H9 (cell line): ENCODE measurements around the gene FOXO6. TPM values are rescaled to one million over a fixed set of nuclear protein-coding genes. Genes with fewer than 3 reads are reported as not detected.

ENCODE experiments used
- DNase-seq: peaks from one replicate; pipeline ENCODE4 v3.0.0-alpha.2; 2017
- H2AFZ ChIP-seq: one replicate; pipeline ENCODE4 v1.6.1; 2013; ENCODE audit warnings: mild to moderate bottlenecking, low read length, control low read depth, moderate library complexity
- H2AK5ac ChIP-seq: 2 replicates; pipeline ENCODE4 v1.6.1; 2013; ENCODE audit warnings: low read length, control low read depth, mixed read lengths; ENCODE audit not compliant: insufficient read length
- H2BK120ac ChIP-seq: one replicate; pipeline ENCODE4 v1.6.1; 2013; ENCODE audit warnings: low read depth, mild to moderate bottlenecking, low read length, control low read depth, inconsistent platforms; ENCODE audit not compliant: poor library complexity, severe bottlenecking
- H2BK12ac ChIP-seq: 2 replicates; pipeline ENCODE4 v1.6.1; 2013; ENCODE audit warnings: low read length, control low read depth, mixed read lengths, low read depth; ENCODE audit not compliant: insufficient read length
- H2BK15ac ChIP-seq: 2 replicates; pipeline ENCODE4 v1.6.1; 2013; ENCODE audit warnings: low read depth, low read length, control low read depth
- H2BK20ac ChIP-seq: one replicate; pipeline ENCODE4 v1.6.1; 2013; ENCODE audit warnings: low read depth, mild to moderate bottlenecking, low read length, control low read depth, inconsistent platforms; ENCODE audit not compliant: poor library complexity, severe bottlenecking
- H2BK5ac ChIP-seq: 2 replicates; pipeline ENCODE4 v1.6.1; 2013; ENCODE audit warnings: low read length, control low read depth, mixed read lengths; ENCODE audit not compliant: insufficient read length
- H3K14ac ChIP-seq: 2 replicates; pipeline ENCODE4 v1.6.1; 2013; ENCODE audit warnings: low read length, control low read depth; ENCODE audit not compliant: insufficient read depth
- H3K18ac ChIP-seq: 2 replicates; pipeline ENCODE4 v1.6.1; 2013; ENCODE audit warnings: low read depth, mild to moderate bottlenecking, mixed read lengths, low read length, control low read depth; ENCODE audit not compliant: insufficient read length
- H3K23ac ChIP-seq: 2 replicates; pipeline ENCODE4 v1.6.1; 2013; ENCODE audit warnings: low read length, control low read depth, mixed read lengths, low read depth; ENCODE audit not compliant: insufficient read length
- H3K23me2 ChIP-seq: 2 replicates; pipeline ENCODE4 v1.6.1; 2013; ENCODE audit warnings: low read depth, mild to moderate bottlenecking, mixed read lengths, low read length, control low read depth; ENCODE audit not compliant: insufficient read length, poor library complexity, severe bottlenecking
- H3K27ac ChIP-seq: 2 replicates; pipeline ENCODE4 v1.5.1; 2013; ENCODE audit warnings: low read length, control low read depth, mixed read lengths, low read depth; ENCODE audit not compliant: insufficient read length
- H3K27me3 ChIP-seq: 2 replicates; pipeline ENCODE4 v1.6.1; 2013; ENCODE audit warnings: low read length, control low read depth, inconsistent platforms; ENCODE audit not compliant: insufficient read depth
- H3K4ac ChIP-seq: 2 replicates; pipeline ENCODE4 v1.6.1; 2013; ENCODE audit warnings: low read depth, mild to moderate bottlenecking, control low read depth, inconsistent platforms, low read length, moderate library complexity
- H3K4me1 ChIP-seq: 2 replicates; pipeline ENCODE4 v1.6.1; 2013; ENCODE audit warnings: low read length, control low read depth, inconsistent platforms; ENCODE audit not compliant: insufficient read depth
- H3K4me2 ChIP-seq: 2 replicates; pipeline ENCODE4 v1.6.1; 2013; ENCODE audit warnings: low read length, control low read depth, mixed read lengths; ENCODE audit not compliant: insufficient read length, insufficient read depth
- H3K56ac ChIP-seq: 2 replicates; pipeline ENCODE4 v1.6.1; 2013; ENCODE audit warnings: low read depth, mild to moderate bottlenecking, mixed read lengths, low read length, control low read depth; ENCODE audit not compliant: insufficient read length
- H3K79me1 ChIP-seq: 2 replicates; pipeline ENCODE4 v1.6.1; 2013; ENCODE audit warnings: low read depth, mild to moderate bottlenecking, moderate library complexity, low read length, control low read depth, inconsistent platforms; ENCODE audit not compliant: insufficient read depth, poor library complexity, severe bottlenecking
- H3K79me2 ChIP-seq: 2 replicates; pipeline ENCODE4 v1.6.1; 2013; ENCODE audit warnings: low read length, control low read depth, inconsistent platforms; ENCODE audit not compliant: insufficient read depth
- H3K9ac ChIP-seq: 2 replicates; pipeline ENCODE4 v1.6.1; 2013; ENCODE audit warnings: low read length, control low read depth, mixed read lengths; ENCODE audit not compliant: insufficient read length; ENCODE audit errors: extremely low read depth
- H3K9me3 ChIP-seq: one replicate; pipeline ENCODE4 v1.6.1; 2013; ENCODE audit warnings: low read depth, low read length, inconsistent platforms; ENCODE audit not compliant: control insufficient read depth
- H3T11ph ChIP-seq: one replicate; pipeline ENCODE4 v1.6.1; 2013; ENCODE audit warnings: mild to moderate bottlenecking, low read length, control low read depth, inconsistent platforms
- H4K20me1 ChIP-seq: one replicate; pipeline ENCODE4 v1.6.1; 2013; ENCODE audit not compliant: control insufficient read depth, insufficient read length, insufficient read depth
- H4K5ac ChIP-seq: 2 replicates; pipeline ENCODE4 v1.6.1; 2013; ENCODE audit warnings: low read depth, mild to moderate bottlenecking, mixed read lengths, low read length, control low read depth; ENCODE audit not compliant: insufficient read length
- H4K8ac ChIP-seq: replicated peaks from 2 replicates; pipeline ENCODE4 v1.6.1; 2013; ENCODE audit warnings: low read length, control low read depth, mixed read lengths, low read depth; ENCODE audit not compliant: insufficient read length
- H4K91ac ChIP-seq: 2 replicates; pipeline ENCODE4 v1.6.1; 2013; ENCODE audit warnings: low read depth, mild to moderate bottlenecking, moderate library complexity, mixed read lengths, low read length, control low read depth; ENCODE audit not compliant: insufficient read length
- H3K27ac Mint-ChIP-seq, 3 experiments: 2 replicates in 2 of 3; 3 replicates in 1 of 3; pipeline ENCODE4 v1.8.0; 2020 to 2021; ENCODE audit warnings: mixed read lengths in 3 of 3, mild to moderate bottlenecking in 1 of 3, moderate library complexity in 1 of 3
- H3K27me3 Mint-ChIP-seq: 2 replicates; pipeline ENCODE4 v1.8.0; 2021; ENCODE audit warnings: low read depth, mild to moderate bottlenecking, moderate library complexity, mixed read lengths
- H3K36me3 Mint-ChIP-seq, 3 experiments: 2 replicates in 2 of 3; 3 replicates in 1 of 3; pipeline ENCODE4 v1.8.0; 2020 to 2021; ENCODE audit warnings: low read depth in 3 of 3, mixed read lengths in 3 of 3; ENCODE audit not compliant: insufficient read depth in 1 of 3
- H3K4me1 Mint-ChIP-seq, 2 experiments: 2 replicates each; pipeline ENCODE4 v1.8.0; 2020; ENCODE audit warnings: mixed read lengths in 2 of 2
- H3K4me3 Mint-ChIP-seq, 2 experiments: 2 replicates in 1 of 2; 3 replicates in 1 of 2; pipeline ENCODE4 v1.8.0; 2020 to 2021; ENCODE audit warnings: mild to moderate bottlenecking in 2 of 2, mixed read lengths in 2 of 2, moderate library complexity in 1 of 2
- H3K9me3 Mint-ChIP-seq, 2 experiments: 2 replicates in 1 of 2; 3 replicates in 1 of 2; pipeline ENCODE4 v1.8.0; 2020; ENCODE audit warnings: mild to moderate bottlenecking in 2 of 2, mixed read lengths in 2 of 2, moderate library complexity in 1 of 2
- CTCF ChIP-seq: fragments of 200-600 bp; sonication (generic); conservative IDR thresholded peaks from 3 replicates; pipeline ENCODE4 v1.8.0; 2021; ENCODE audit warnings: antibody characterized with exemption, mild to moderate bottlenecking
- WGBS: extraction: QIAGEN DNeasy Blood & Tissue Kit; methylation state at CpG from one replicate; pipeline ENCODE4 v1.1.7; 2013; ENCODE audit warnings: missing lambda C conversion rate, low lambda C conversion rate, mixed read lengths; ENCODE audit not compliant: insufficient read length; ENCODE audit errors: extremely low coverage; 5-methylcytosine and 5-hydroxymethylcytosine counted together
- total RNA-seq: library from RNA; stranded (reverse); gene quantifications from 2 replicates; pipeline ENCODE4 v1.2.1, GENCODE V29; 2021

FOXO6 gene
- total RNA-seq, 1 experiment from 2014 or later: 0.83 TPM

GRCh38 chr1:41394369-41394744 is 33.1 kb downstream of the FOXO6 start:
- H3K4me1 Mint-ChIP-seq: peaks cover 36 to 53% of the 10 kb centered on the region in 2 experiments
- H3K27ac Mint-ChIP-seq: no peak overlapping the region; a peak in 2 of 7 replicates
- Histone ChIP-seq H3T11ph (no peak overlapping the region), H3K4me1 (peaks cover 6% of the 10 kb centered on the region; the same call in 1 of the 2 replicates), H3K79me1 (no peaks in the 10 kb centered on the region), H4K5ac (no peak overlapping the region), H3K4me2 (peak overlapping the region; percentile 8), H3K27ac (no peak overlapping the region), H3K18ac (no peak overlapping the region), H3K23ac (no peak overlapping the region), H2BK5ac (no peak overlapping the region), H4K20me1 (no peaks in the 10 kb centered on the region), H3K79me2 (no peaks in the 10 kb centered on the region), H4K91ac (no peak overlapping the region), H2BK15ac (no peak overlapping the region), H3K56ac (no peak overlapping the region), H3K14ac (no peak overlapping the region), H3K23me2 (peaks cover 3% of the 10 kb centered on the region), H2BK20ac (no peak overlapping the region), H4K8ac (no peak overlapping the region), H3K9ac (no peak overlapping the region), H3K27me3 (no peaks in the 10 kb centered on the region), H3K9me3 (no peaks in the 10 kb centered on the region), H2AK5ac (no peak overlapping the region), H2BK120ac (no peak overlapping the region), H3K4ac (no peak overlapping the region), H2BK12ac (no peak overlapping the region), H2AFZ (no peak overlapping the region)
- H3K9me3 Mint-ChIP-seq: no peaks in the 10 kb centered on the region
- TF ChIP-seq CTCF: no peak
- peaks cover 39% of the 10 kb centered on the region for H3K27me3 Mint-ChIP-seq
- no CpG with 5 or more reads among the region's 10 CpGs for WGBS
- H3K36me3 Mint-ChIP-seq: no peaks in the 10 kb centered on the region
- peak overlapping the region in 1 of 2 experiments; percentile 59; a peak in 3 of 5 replicates for H3K4me3 Mint-ChIP-seq
- DNase-seq: no peak
